Measurements from ENCODE around the gene CRELD1.

The CRELD1 gene

GRCh38 chr3:9955611-9956352, 22.1 kb downstream of the CRELD1 start:
- no peak for DNase-seq (ENCODE audit: low read depth)

DNA sequence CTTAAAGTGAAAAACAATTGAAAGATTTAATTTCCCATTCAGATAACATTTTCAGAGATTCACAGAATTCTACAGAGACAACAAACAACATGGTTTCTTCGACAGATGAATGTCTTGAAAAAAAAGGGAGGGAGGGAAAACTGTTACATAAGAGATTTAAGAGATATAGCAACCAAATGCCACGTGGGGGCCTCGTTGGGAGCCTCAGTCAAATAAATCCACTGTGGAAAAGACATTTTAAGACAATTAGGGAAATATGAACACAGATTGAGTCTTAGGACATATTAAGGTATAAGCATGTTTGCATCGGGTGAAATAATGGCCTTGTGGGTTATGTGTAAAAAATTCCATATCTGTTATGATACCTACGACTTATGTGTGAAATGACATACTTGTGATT, 23.6 kb downstream of the CRELD1 start:
- DNase-seq (ENCODE audit: low read depth) = no peak

- DNase-seq (ENCODE audit: low read depth) = no peak
Observed at GRCh38 chr3:9965200-9965875, 31.7 kb downstream of the CRELD1 start.

DNA sequence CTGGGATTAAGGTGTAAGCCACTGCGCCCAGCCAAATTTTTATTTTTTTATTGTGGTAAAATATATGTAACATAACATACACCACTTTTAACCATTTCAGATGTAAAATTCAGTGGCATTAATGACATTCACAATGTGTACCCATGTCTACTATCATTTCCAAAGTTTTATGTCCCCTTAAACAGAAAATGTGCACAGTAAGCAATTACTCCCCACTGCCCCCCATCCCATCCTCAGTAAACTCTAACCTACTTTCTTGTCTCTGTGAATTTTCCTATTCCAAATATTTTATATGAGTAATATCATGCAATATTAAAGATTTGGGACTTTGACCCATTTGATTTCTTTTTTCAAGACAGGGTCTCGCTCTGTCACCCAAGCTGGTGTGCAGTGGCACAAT, 33.2 kb downstream of the CRELD1 start:
- no peak for DNase-seq (ENCODE audit: low read depth)

DNA sequence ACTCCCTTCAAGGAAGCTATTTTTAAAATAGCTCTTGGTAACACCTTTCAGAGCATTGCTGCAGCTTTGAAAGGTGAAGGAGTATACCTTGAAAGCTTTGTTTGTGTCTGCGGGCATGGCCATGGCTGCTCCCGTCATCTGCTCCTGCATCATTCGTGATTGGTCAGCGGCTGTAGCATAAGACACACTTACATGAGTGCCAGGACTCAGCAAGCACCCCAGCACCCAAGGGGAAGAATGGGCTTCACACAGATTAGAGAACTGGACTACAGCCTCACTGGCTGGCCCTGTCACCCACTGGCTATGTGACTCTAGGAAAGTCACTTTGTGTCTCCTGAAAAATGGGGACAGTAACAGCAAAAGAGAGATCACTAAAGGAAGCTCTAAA, 36.0 kb downstream of the CRELD1 start:
- no peak for DNase-seq (ENCODE audit: low read depth)

GRCh38 chr3:9970020-9970652, 36.5 kb downstream of the CRELD1 start:
- no peak for DNase-seq (ENCODE audit: low read depth)

DNA sequence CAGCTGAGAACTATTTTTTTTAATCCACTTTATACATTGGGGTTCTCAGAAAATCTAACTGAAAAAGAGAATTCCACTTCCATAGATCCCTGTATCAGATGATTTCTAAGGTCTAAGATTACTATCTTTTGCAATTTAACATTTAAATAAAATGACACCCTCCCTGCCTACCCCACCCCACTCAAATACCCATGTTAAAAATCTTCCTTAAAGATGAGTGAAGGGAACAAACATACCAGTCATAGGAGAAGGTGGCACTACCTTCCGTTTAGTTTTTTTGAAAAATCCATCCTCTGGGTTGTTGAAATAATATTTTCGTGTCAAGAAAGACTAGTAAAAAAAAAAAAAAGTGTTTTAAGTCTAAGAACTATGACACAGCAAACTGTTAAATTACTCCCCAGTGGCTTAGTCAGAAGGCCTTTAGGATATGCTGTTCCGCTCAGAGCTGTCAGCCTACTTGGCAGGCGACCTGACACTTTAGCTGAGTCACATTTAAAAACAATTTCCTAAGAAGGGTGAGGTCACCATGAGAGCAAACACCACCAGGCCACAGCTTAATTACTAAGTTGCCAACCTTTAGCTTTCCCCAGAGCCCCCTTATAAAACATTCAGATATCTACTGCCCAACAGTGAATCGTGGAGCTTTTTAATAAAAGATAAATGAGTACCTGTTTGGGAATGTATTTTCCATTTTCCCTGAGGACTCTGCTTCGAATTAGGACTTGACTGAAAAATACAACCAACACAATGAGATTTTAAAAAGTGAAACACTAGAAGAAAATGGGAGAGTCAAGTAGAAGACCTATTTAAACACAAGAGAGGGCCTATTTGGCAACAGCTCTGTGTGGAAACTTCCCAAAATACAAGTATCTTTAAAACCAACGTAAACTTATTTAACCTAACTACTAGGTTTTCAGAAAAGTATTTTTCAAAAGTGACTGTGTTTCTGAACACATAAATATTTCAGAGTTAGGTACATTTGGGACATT, 43.4 kb downstream of the CRELD1 start:
- DNase-seq (ENCODE audit: low read depth) = no peak

DNA sequence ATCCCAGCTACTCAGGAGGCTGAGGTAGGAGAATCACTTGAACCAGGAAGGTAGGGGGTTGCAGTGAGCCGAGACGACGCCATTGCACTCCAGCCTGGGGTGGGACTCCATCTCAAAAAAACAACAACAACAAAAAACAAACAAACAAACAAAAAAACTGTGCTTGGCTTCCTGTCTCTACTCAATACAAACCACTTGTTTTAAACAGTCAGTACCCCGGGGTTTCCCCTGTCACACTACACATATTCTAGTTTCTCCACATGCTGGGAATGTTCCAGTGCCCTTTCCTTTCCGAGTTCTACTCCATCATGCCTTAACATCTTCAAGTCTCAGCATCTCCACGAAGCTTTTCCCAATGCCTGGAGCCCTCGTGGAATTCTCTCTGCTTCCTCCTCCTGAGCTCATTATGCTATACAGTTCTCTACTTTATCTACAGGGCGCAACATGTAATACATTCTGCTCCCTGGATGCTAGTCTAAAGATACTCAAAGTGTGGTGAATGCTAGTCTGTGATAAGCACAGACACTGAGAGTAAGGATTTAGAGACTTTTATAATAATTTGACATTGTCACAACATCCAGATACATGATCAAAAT, 45.2 kb downstream of the CRELD1 start:
- DNase-seq (ENCODE audit: low read depth) = no peak

GRCh38 chr3:9980251-9980650, 46.6 kb downstream of the CRELD1 start:
- DNase-seq (ENCODE audit: low read depth) = no peak

DNA sequence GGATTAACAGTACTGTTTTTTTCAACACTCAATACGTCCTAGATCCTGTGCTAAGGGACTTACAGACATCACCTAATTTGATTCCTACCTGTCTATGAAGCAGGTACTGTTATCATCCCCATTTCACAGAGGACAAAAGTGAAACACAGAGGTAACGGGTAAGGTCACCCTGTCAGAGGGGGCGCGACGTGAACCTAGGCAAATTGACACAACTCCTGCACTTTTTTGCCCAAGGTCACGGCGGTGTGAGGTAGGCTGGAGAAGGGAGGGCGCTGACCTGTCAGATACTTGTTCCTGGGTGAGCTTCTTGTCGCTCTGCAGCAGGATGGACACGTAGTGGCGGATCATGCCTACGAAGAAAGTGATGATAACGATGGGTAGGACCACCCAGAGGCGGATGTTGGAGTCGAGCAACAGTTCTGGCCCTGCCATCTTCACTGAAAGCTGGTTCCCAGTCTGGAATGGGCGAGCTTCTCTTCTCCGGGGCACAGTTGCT, 52.6 kb downstream of the CRELD1 start:
- no peak for DNase-seq (ENCODE audit: low read depth)

DNA sequence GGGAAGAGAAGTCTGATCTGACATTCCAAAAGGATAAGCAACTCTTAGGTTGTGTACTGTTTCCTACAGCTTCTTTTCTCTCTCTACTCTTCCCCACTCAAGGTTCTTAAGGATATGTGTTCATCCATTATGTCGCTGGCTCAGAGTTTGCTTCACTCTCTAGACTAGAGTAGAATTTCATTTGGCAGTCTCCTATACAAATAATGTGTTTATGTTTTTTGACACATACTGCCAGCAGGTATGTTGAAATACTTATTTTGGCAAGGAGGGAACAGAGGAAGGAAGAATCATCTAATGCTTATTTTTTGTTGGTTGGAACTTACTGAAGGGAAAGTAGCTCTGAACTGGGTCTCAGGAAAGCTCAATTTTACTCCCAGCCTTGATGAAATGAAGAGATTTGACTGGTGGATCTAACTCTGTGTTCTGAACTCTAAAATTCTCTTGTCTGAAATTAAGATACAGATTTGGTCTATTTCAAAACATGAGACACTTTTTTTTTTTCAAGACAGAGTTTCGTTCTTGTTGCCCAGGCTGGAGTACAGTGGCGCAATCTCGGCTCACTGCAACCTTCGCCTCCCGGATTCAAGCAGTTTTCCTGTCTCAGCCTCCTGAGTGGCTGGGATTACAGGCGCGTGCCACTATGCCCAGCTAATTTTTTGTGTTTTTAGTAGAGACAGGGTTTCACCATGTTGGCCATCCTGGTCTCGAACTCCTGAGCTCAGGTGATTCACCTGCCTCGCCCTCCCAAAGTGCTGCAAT, 60.6 kb downstream of the CRELD1 start:
- DNase-seq (ENCODE audit: low read depth) = no peak
